Hepatocyte (in vitro differentiated cells): Measurements from ENCODE around the gene RASGEF1C.

Experiments used
- CTCF ChIP-seq: fragments of 200-600 bp; sonication (generic); IDR thresholded peaks from 2 replicates; pipeline ENCODE4 v1.5.1; 2016; ENCODE audit warnings: antibody characterized with exemption, mild to moderate bottlenecking; ENCODE audit not compliant: poor library complexity
- EZH2 ChIP-seq: fragments of 200-600 bp; sonication (generic); IDR thresholded peaks from 2 replicates; pipeline ENCODE4 v1.6.1; 2016; ENCODE audit warnings: antibody characterized with exemption, mild to moderate bottlenecking, borderline replicate concordance

GRCh38 chr5:180171568-180172094, 37.4 kb downstream of the RASGEF1C start:
- TF ChIP-seq CTCF (no peak), EZH2 (no peak)
